ENCODE results near the gene CCDC97.
A peak's percentile ranks its signal among the peaks of the same experiment; 100 is the strongest.

CCDC97 gene

DNA sequence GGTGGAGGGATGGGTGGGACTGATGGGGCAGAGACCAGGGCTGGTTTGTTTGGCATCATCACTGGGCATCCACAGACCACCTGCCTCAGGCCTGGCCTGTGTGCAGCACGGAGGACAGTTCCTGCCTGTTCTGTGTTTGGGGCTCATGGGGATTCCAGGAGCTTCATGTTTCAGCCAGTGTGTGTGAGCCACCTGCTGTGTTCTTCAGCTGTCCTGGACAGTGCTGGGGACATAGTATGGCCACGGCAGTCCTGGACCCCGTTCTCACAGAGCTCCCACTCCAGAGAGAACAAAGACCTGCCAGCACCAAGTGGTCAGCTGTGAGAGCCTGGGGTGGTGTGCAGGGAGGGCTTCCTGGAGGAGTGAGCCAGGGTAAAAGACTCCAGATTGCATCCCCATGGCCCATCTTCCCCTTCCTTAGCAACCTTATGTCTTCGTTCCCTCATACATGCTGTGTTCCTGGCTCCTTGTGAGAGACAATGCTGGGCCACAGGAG lies 2.0 kb upstream of the CCDC97 start:
- TF ChIP-seq, protein P1, sequence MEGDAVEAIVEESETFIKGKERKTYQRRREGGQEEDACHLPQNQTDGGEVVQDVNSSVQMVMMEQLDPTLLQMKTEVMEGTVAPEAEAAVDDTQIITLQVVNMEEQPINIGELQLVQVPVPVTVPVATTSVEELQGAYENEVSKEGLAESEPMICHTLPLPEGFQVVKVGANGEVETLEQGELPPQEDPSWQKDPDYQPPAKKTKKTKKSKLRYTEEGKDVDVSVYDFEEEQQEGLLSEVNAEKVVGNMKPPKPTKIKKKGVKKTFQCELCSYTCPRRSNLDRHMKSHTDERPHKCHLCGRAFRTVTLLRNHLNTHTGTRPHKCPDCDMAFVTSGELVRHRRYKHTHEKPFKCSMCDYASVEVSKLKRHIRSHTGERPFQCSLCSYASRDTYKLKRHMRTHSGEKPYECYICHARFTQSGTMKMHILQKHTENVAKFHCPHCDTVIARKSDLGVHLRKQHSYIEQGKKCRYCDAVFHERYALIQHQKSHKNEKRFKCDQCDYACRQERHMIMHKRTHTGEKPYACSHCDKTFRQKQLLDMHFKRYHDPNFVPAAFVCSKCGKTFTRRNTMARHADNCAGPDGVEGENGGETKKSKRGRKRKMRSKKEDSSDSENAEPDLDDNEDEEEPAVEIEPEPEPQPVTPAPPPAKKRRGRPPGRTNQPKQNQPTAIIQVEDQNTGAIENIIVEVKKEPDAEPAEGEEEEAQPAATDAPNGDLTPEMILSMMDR (conservative IDR thresholded peaks at IDR 0.05; ENCODE audit: low read depth), result no peak
- ChIA-PET CTCF (interaction anchor here (0.5 to 2.6 kb wide), 10 partner anchors 9 to 446 kb away, joined by 3 to 10 read pairs (median 4); partner anchors contain the start of gene B9D2), POLR2A (ENCODE audit: low non-redundant PET) (no interaction called here)
- DNase-seq (ENCODE audit: low spot score), result no peak
- H3K27ac ChIP-seq, result peak overlapping the region; percentile 97

DNA sequence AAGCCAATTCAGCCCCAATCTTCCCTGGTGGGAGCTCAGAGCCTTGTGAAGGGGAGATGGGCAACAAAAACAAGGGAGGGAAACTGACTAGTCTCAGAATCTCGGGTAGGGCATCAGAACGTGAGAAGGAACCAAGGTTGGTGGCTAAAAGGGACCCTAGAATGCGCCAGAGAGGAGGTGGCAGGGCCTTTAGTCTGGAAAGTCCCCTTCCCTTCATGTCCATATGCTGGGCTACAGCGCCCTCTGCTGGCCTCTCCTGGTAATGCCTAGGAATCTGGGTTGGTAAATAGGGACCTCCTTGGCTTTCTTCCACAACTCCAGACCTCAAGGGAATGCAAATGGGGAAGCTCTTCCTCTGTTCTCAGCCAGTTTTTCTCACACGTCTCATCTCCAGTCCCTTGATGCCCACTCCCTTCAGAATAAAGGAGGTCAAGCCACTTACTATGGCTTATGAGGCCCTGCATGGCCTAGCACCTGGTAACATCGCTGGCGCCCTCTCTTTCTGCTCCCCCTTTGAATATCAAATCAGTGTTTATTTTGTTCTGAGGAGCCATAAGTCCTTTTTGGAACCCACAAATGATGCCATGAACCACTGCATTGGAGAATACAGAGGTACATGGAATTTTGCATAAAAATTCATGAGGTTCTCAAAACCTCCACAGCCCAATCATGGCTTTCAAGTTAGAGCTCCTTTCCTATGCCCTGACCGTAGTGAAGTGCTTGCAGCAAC lies 1.4 kb upstream of the CCDC97 start:
- peak; percentile 79 for DNase-seq (ENCODE audit: low spot score)
- TF ChIP-seq, protein P1 (conservative IDR thresholded peaks at IDR 0.05; ENCODE audit: low read depth), result peak; percentile 92
- ChIA-PET CTCF (interaction anchor here (0.5 to 2.6 kb wide), 17 partner anchors 9 to 1127 kb away, joined by 3 to 10 read pairs (median 4); partner anchors contain the start of gene B9D2), POLR2A (ENCODE audit: low non-redundant PET) (no interaction called here)
- H3K27ac ChIP-seq, result peak overlapping the region; percentile 97

DNA sequence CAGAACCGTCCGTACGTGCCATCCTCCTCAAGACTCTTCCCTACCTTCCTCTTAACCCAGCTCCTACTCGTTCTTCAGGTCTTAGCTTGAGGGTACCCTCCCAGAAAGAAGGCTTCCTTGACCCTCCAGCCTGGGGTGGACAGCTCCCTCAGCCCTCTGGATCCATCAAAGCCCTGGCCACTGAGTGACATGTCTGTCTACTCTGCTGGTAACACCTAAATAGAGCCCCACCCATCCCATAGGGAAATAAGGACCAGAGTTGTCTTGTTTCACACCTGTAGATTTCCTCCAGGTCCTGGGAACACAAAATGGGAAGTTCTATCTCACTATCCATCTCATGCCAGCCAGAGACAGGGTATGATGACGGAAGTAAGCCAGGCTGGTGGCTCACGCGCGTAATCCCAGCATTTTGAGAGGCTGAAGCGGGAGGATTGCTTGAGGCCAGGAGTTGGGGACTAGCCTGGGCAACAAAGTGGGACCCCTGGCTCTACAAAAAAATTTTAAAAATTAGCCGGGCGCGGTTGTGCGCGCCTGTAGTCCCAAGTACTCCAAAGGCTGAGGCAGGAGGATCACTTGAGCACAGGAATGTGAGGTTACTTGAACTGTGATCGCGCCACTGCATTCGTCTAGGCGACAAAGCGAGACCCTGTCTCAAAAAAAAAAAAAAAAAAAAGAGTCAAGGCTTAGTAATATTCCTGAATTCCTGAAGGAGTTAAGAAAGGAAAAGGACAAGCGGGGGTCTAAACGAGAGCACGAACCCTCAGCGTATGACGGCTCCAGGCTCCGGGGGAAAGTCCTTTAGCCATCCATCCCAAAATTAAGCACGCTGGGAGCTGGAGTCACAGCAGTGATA lies 566 bp upstream of the CCDC97 start:
- POLR2A ChIA-PET (ENCODE audit: low non-redundant PET), result no interaction called here
- peak overlapping the region; percentile 97 for H3K27ac ChIP-seq
- CTCF ChIA-PET, result interaction anchor here (0.5 to 2.6 kb wide), 13 partner anchors 8 to 1126 kb away, joined by 3 to 10 read pairs (median 4); partner anchors contain the start of gene B9D2
- no peak for DNase-seq (ENCODE audit: low spot score)
- TF ChIP-seq, protein P1 (conservative IDR thresholded peaks at IDR 0.05; ENCODE audit: low read depth), result no peak

DNA sequence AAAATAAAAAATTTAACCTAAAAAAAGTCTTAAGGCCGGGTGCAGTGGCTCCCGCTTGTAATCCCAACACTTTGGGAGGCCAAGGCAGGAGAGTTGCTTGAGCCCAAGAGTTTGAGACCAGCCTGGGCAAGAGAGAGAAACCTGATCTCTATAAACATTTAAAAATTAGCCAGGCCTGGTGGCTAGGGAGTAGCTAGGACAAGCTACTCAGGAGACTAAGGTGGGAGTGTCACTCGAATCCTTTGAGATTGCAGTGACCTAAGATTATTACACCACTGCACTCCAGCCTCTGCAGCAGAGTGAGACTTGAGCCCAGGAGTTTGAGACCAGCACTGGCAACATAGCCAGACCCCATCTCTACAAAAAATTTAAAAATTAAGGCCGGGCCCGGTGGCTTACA lies 1.1 kb downstream of the CCDC97 start:
- H3K27ac ChIP-seq, result peak overlapping the region; percentile 97
- ChIA-PET CTCF (no interaction called here), POLR2A (ENCODE audit: low non-redundant PET) (interaction anchor here (0.5 kb wide), 1 partner anchor 20 kb away, joined by 3 read pairs; no protein-coding TSS in a partner anchor)
- TF ChIP-seq, protein P1 (conservative IDR thresholded peaks at IDR 0.05; ENCODE audit: low read depth), result no peak
- no peak for DNase-seq (ENCODE audit: low spot score)

DNA sequence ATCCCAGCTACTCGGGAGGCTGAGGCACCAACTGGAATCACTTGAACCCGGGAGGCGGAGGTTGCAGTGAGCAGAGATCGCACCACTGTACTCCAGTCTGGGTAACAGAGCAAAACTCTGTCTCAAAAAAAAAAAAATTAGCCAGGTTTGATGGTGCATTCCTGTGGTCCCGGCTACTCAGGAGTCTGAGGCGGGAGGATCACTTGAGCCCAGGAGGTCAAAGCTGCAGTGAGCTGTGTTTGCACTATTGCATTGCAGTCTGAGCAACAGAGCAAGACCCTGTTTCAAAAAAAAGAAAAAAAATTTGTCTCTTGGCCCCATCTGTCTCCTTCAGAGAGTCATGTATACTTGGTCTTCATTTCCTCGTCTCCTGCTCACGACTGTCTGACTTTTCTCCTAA lies 1.6 kb downstream of the CCDC97 start:
- peak overlapping the region; percentile 97 for H3K27ac ChIP-seq
- POLR2A ChIA-PET (ENCODE audit: low non-redundant PET), result no interaction called here
- CTCF ChIA-PET, result no interaction called here
- DNase-seq (ENCODE audit: low spot score), result no peak
- TF ChIP-seq, protein P1 (conservative IDR thresholded peaks at IDR 0.05; ENCODE audit: low read depth), result no peak

DNA sequence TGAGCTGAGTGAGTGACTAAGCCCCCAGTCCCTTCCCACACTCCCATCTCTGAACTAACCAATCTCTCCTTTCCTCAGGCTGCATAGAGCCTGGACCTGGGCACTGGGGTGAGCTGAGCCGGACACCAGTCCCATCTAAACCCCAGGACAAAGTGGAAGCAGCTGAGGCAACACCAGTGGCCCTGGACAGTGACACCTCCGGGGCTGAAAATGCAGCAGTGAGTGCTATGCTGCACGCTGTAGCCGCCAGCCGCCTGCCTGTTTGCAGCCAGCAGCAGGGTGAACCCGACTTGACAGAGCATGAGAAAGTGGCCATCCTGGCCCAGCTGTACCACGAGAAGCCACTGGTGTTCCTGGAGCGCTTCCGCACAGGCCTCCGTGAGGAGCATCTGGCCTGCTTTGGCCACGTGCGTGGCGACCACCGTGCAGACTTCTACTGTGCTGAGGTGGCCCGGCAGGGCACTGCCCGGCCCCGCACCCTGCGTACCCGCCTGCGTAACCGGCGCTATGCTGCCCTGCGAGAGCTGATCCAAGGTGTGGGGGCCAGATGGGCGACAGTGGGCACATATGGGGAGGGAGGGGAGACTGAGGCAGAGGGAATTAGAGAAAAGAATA lies 6.4 kb downstream of the CCDC97 start:
- H3K27ac ChIP-seq, result peak overlapping the region; percentile 8; the same call in 1 of the 2 replicates
- ChIA-PET CTCF (no interaction called here), POLR2A (ENCODE audit: low non-redundant PET) (no interaction called here)
- DNase-seq (ENCODE audit: low spot score), result no peak
- TF ChIP-seq, protein P1 (conservative IDR thresholded peaks at IDR 0.05; ENCODE audit: low read depth), result no peak
